ENCODE results near the gene JADE2.
"Not testable (repeated sequence)": the region's sequence is repeated elsewhere in the genome, so short reads cannot be mapped to it uniquely, and the experiment has no call there.

Gene JADE2

DNA sequence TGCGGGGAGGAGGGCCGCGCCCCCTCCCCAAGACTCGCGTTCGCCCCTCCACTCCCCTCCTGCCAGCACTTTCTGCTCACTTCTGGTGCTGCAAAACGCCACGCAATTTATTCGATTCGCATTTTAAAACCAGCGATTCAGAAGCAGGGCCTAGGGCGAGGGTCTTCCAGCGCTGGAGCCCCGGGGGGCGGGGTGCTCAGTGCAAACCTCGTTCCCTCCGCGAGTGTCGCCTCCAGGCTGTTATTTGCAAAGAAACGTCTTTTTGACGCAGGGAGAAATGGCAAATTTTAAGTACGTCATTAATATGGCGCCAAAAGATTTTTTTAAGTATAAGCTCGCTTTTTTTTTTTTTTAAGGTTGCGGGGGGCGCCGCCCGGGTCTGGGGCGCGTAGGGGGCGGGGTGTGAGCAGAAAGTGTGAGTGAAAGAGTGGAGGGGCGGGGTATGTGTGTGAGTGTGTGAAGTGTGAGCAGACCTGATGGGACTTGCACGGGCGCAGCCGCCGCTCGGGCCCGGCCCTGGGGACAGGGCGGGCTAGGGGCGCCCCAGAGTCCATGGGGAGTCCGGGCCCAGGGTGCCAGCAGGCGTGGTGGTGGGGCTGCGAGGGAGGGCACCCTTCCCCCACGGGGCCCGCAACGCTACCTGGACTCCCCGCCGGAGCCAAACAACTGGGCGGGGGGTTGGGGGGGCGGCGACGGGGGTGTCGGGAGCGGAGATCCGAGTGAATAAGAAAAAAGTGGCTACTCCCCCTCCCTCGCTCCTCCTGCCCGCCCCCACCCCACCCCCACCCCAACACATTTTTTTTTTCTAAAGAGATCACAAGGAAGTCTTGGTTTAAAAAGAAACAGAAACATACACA is at the start of gene JADE2:
TSS of gene JADE2 (plus strand) at position 845 of the 857 bp plus-strand sequence. CDS start 10,188 bp downstream, outside the sequence.
- no peak for DNase-seq

DNA sequence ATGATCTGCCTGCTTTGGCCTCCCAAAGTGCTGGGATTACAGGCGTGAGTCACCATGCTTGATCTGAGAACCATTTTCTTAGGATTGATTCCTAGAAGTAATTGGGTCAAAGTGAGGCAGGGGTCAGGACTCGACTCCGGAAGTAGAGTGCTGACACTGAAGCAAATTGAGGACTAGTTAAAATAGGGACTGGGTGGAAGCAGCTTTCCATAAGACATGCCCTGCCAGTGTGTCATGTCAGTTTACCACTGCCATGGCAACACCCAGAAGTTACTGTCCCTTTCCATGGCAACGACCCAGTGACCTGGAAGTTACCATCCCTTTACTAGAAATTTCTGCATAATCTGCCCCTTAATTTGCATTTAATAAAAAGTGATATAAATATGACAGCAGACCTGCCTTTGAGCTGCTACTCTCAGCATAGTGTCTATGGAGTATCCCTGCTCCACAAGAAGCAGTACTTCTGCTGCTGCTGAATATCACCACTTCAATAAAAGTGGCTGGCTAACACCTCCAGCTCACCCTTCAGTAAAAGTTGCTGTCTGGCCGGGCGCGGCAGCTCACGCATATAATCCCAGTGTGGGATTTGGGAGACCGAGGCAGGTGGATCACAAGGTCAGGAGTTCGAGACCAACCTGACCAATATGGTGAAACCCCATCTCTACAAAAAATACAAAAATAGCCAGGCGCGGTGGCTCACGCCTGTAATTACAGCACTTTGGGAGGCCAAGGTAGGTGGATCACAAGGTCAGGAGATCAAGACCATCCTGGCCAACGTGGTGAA is 47.8 kb upstream of the JADE2 start:
- no peak for DNase-seq

DNA sequence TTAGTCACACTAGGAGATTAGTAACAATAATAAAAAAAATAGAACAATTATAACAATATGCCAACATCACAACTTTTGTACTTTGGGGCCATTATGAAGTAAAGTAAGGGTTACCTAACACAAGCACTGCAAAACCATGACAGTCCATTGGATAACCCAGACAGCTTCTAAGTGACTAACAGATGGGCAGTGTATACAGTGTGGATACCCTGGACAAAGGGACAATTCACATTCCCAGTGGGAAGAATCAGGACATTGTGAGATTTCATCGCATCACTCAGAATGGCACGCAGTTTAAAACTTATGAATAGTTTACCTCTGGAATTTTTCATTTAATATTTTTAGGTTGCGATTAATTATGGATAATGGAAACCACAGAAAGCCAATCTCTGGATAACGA is 45.6 kb upstream of the JADE2 start:
- DNase-seq, result no peak

GRCh38 chr5:134489227-134489944 is 36.1 kb upstream of the JADE2 start:
- DNase-seq, result no peak

- no peak for DNase-seq
Measured at GRCh38 chr5:134490255-134490924, 35.1 kb upstream of the JADE2 start.

DNA sequence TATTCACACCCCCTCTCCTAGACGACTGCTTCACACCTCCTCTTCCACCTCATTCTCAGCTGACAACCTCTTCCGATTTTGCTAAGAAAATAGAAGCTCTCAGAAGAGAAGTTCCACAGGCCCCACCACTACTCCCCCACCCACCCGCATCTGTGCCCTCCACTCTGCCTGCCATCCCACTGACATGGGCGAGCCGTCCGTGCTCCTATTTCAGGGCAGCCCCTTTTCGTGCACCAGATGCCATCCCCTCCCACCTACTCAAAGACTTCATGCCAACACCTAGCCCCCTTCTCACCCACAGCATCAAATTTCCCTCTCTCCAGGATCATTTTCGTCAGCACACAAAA is 34.6 kb upstream of the JADE2 start:
- DNase-seq, result no peak

GRCh38 chr5:134491841-134492442 is 33.5 kb upstream of the JADE2 start:
- no peak for DNase-seq

DNA sequence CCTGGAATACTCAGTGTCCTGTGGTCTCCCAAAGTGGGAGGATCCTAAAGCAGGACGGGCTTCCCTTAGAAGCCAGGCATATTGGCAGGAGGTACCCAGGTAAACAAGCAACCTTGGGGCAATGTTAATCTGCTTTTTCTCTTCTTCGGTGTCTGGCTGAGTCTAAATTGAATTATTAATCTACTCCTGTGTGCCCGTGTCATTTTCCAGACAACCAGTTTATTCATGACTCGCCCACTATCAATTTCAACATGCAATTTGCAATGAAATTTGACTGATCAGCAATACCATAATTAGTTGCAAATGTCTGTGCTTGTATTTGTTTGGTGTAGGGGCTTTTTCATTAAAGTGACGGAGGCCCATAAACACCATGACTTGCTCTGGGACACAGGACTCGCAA is 32.9 kb upstream of the JADE2 start:
- DNase-seq, result no peak

GRCh38 chr5:134493461-134494055 is 31.9 kb upstream of the JADE2 start:
- no peak for DNase-seq

DNA sequence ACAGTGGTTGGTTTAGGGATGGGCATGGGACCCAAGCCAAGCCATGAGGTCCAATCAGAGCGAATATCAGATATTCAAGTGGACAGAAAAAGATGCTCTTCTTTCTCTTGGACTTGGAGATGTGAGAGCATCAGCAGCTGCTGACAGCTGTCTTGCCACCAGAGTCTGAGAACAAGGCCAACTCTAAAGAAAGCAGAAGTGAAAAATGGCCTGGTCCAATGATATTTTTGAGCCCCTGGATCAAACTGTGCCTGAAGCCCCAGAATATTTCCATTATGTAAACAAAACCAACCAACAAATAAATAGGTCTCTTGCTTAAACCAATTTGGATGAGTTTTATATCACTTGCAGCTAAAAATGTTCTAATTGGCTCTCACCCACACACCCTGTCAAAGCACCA is 30.7 kb upstream of the JADE2 start:
- no peak for DNase-seq

DNA sequence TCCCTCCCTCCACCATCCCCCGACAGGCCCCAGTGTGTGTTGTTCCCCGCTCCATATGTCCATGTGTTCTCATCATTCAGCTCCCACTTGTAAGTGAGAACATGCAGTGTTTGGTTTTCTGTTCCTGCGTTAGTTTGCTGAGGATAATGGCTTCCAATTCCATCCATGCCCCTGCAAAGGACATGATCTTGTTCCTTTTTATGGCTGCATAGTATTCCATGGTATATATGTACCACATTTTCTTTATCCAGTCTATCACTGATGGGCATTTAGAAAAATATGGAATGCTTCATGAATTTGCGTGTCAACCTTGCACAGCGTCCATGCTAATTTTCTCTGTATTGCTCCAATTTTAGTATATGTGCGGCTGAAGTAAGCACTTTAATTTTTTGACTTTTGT is 25.6 kb upstream of the JADE2 start:
- DNase-seq, result not testable (repeated sequence)

- DNase-seq, result no peak
Measured at GRCh38 chr5:134500699-134501430, 24.6 kb upstream of the JADE2 start.

GRCh38 chr5:134502259-134502658 is 23.2 kb upstream of the JADE2 start:
- no peak for DNase-seq

GRCh38 chr5:134503088-134503936 is 22.2 kb upstream of the JADE2 start:
- no peak for DNase-seq

GRCh38 chr5:134503937-134504437 is 21.5 kb upstream of the JADE2 start:
- DNase-seq, result no peak

DNA sequence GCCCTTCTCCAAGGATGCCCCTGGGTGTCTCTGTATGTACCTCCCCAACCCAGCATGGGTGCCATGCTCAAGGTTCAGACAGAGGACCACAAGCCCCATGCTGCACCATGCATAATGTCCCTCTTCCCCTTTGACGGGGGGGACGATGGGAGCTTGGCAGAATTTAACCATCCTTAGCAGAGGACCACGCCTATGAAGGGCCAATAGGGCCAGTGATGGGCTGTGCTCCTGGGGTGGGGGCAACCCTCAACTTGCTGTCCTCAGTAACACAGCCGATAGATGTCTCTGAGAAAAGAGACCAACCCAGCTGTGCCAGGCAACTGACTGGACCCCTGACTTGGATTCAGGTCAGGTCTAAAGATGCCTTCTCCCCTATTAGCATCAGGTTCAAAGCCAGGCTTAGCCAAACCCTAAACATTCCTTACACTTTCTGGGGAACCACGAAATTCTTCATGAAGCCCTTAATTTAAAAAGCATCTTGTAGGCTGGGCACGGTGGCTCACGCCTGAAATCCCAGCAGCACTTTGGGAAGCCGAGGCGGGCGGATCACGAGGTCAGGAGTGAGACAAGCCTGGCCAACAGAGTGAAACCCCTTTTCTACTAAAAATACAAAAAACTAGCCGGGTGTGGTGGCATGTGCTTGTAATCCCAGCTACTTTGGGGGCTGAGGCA is 20.7 kb upstream of the JADE2 start:
- DNase-seq, result no peak

DNA sequence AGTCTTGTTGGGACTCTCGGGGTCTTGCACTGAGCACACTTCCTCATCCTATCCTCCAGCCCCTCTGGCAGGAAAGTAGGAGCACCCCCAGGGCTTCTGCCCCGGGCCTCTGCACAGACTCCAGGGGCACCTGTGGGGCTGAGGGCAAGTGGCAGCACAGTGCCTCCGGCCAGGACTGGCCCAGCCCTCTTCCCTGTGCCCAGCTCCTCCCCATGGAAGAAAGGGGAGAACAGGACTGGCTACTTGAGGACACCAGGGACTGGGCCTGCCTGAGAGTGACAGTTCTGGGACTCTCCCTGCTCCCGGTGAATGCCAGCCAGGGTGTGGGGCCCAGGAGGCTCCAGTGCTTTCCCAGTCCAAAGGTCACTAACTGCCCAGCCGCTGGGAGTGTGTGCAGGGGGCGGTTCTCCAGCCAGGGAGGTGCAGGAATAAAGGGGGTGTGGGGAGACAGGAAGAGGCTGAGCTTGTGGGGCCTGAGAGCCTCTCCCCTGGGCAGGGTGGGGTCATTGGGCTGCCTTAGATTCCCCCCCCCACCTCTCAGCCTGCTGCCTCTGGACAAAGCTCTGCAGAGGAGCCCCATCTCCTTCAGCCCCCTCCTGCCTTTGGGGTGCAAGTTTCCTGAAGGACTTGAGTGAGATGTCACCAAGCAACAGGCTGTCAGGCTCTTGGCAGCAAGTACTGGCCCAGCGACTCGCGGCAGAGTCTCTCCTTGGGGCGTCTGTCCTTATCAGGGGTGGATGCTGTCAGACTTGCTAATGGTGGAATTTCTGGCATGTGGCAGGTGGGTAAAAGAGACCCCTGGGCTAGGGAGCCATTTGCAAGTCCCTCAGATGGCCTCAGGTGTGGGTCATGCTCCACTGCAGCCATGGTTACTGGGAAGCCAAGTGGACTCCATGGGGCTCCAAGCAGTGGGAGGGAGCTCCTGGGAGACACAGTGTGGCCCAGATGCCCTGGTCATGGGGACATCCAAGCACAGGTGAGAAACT is 19.1 kb upstream of the JADE2 start:
- no peak for DNase-seq

DNA sequence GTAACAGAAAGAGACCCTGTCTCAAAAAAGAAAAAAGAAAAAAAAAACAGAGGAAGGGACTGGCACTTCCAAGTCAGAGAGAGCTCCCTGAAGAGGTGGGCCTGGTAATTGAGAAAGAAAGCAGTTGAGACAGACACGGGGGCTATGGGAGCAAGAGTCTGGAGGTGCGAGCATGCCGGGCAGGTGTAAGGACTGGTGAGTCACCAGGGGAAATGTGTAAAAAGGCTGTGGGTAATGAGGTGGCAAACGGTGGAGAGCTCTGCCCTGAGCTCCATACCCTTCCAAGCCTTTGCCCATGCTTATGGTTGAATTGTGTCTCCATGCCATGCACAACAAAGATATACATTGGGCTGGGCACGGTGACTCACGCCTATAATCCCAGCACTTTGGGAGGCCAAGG is 18.0 kb upstream of the JADE2 start:
- DNase-seq, result no peak

All from NCI-H2081 treated with DMSO at 0.1 percent for 48 hours (cell line).